Measurements from ENCODE around the gene ZP1.

ZP1 gene

GRCh38 chr11:60847281-60847680, 20.1 kb upstream of the ZP1 start:
- no peak for TF ChIP-seq FOXP2 (optimal IDR thresholded peaks at IDR 0.05; ENCODE audit: borderline replicate concordance, extremely low read depth, extremely low read length, insufficient read depth)
- TF ChIP-seq TAF1 (IDR thresholded peaks at IDR 0.05; ENCODE audit: borderline replicate concordance, insufficient read depth, low read length): no peak
- no peak for TF ChIP-seq POLR2AphosphoS5 (IDR thresholded peaks at IDR 0.05; ENCODE audit: low read depth, low read length)
- no peak for TF ChIP-seq SIN3A (IDR thresholded peaks at IDR 0.05; ENCODE audit: borderline replicate concordance, insufficient read depth, low read length)
- TF ChIP-seq, protein P1, sequence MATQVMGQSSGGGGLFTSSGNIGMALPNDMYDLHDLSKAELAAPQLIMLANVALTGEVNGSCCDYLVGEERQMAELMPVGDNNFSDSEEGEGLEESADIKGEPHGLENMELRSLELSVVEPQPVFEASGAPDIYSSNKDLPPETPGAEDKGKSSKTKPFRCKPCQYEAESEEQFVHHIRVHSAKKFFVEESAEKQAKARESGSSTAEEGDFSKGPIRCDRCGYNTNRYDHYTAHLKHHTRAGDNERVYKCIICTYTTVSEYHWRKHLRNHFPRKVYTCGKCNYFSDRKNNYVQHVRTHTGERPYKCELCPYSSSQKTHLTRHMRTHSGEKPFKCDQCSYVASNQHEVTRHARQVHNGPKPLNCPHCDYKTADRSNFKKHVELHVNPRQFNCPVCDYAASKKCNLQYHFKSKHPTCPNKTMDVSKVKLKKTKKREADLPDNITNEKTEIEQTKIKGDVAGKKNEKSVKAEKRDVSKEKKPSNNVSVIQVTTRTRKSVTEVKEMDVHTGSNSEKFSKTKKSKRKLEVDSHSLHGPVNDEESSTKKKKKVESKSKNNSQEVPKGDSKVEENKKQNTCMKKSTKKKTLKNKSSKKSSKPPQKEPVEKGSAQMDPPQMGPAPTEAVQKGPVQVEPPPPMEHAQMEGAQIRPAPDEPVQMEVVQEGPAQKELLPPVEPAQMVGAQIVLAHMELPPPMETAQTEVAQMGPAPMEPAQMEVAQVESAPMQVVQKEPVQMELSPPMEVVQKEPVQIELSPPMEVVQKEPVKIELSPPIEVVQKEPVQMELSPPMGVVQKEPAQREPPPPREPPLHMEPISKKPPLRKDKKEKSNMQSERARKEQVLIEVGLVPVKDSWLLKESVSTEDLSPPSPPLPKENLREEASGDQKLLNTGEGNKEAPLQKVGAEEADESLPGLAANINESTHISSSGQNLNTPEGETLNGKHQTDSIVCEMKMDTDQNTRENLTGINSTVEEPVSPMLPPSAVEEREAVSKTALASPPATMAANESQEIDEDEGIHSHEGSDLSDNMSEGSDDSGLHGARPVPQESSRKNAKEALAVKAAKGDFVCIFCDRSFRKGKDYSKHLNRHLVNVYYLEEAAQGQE (IDR thresholded peaks at IDR 0.05; ENCODE audit: insufficient read depth in 1 of 2, low read depth in 2 of 2, low read length in 2 of 2): no peak

- TF ChIP-seq, protein P1 (IDR thresholded peaks at IDR 0.05; ENCODE audit: insufficient read depth in 1 of 2, low read depth in 2 of 2, low read length in 2 of 2): no peak
- TF ChIP-seq POLR2AphosphoS5 (IDR thresholded peaks at IDR 0.05; ENCODE audit: low read depth, low read length): no peak
Observed at GRCh38 chr11:60847896-60848295, 19.4 kb upstream of the ZP1 start.

GRCh38 chr11:60848714-60849151, 18.6 kb upstream of the ZP1 start:
- TF ChIP-seq POLR2AphosphoS5 (IDR thresholded peaks at IDR 0.05; ENCODE audit: low read depth, low read length) (no peak), SIN3A (IDR thresholded peaks at IDR 0.05; ENCODE audit: borderline replicate concordance, insufficient read depth, low read length) (no peak), TAF1 (IDR thresholded peaks at IDR 0.05; ENCODE audit: borderline replicate concordance, insufficient read depth, low read length) (no peak), FOXP2 (optimal IDR thresholded peaks at IDR 0.05; ENCODE audit: borderline replicate concordance, extremely low read depth, extremely low read length, insufficient read depth) (no peak)
- TF ChIP-seq, protein P1 (IDR thresholded peaks at IDR 0.05; ENCODE audit: insufficient read depth in 1 of 2, low read depth in 2 of 2, low read length in 2 of 2): no peak

DNA sequence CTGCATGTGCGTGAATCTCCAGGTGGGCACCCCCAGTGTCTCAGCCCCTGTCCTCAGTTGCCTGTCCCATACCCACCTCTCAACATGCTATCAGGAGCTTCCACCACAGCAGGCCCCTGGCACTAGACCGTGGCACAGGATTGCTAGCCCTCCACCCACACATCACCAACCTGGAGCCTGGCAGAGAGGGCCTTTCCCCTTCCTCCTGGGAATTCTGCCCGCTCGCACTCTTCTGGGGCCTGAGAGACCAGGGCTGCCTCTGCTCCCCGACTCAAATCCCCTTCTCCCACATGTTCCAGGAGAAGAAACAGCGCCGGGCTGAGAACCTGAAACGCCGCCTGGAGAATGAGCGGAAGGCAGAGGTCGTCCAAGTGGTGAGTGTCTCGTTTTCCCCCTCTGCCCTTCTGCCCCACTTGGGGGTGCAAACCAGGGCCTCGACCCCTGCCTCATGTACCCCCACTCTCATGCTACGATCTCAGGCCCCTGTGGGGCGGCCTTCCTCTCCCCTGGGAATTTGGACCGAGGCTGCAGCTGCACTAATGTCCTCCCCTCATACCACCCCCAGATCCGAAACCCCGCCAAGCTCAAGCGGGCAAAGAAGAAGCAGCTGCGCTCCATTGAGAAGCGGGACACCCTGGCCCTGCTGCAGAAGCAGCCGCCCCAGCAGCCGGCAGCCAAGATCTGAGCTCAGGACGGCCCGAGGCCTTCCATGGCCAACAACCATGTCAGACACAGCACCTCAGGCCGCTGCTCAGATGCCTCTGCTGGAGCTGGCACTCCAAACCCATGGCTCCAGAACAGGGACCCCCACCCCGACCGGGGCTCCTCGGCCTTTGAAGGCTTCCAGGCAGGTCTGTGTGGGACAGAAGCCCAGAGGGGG, 17.5 kb upstream of the ZP1 start:
- TF ChIP-seq, protein P1 (IDR thresholded peaks at IDR 0.05; ENCODE audit: insufficient read depth in 1 of 2, low read depth in 2 of 2, low read length in 2 of 2): no peak
- no peak for TF ChIP-seq POLR2AphosphoS5 (IDR thresholded peaks at IDR 0.05; ENCODE audit: low read depth, low read length)
- no peak for TF ChIP-seq SIN3A (IDR thresholded peaks at IDR 0.05; ENCODE audit: borderline replicate concordance, insufficient read depth, low read length)
- TF ChIP-seq FOXP2 (optimal IDR thresholded peaks at IDR 0.05; ENCODE audit: borderline replicate concordance, extremely low read depth, extremely low read length, insufficient read depth): no peak
- TF ChIP-seq TAF1 (IDR thresholded peaks at IDR 0.05; ENCODE audit: borderline replicate concordance, insufficient read depth, low read length): no peak

Measured in PFSK-1 (cell line).